ENCODE data around the gene UGCG.

Gene UGCG

GRCh38 chr9:111914749-111915424 lies 18.3 kb downstream of the UGCG start:
- CTCF ChIA-PET, result interaction anchor here (1.0 to 2.5 kb wide), 7 partner anchors 9 to 161 kb away, joined by 3 to 7 read pairs (median 4); no protein-coding TSS in a partner anchor
- DNase-seq (ENCODE audit: low read depth, low spot score), result no peak
- no peak overlapping the region for H3K4me3 ChIP-seq (ENCODE audit: low read depth, low read length)

GRCh38 chr9:111915425-111915758 lies 18.8 kb downstream of the UGCG start:
- ChIA-PET POLR2A (interaction anchor here (0.6 kb wide), 1 partner anchor 150 kb away, joined by 4 read pairs; no protein-coding TSS in a partner anchor), CTCF (interaction anchor here (1.0 to 2.5 kb wide), 6 partner anchors 9 to 160 kb away, joined by 3 to 7 read pairs (median 4); no protein-coding TSS in a partner anchor)
- no peak for TF ChIP-seq CTCF (IDR thresholded peaks at IDR 0.05; ENCODE audit: insufficient read depth, low read length, missing control alignments)

More at GRCh38 chr9:111914749-111915424, 18.3 kb downstream of the UGCG start:
- no peak for TF ChIP-seq CTCF (IDR thresholded peaks at IDR 0.05; ENCODE audit: insufficient read depth, low read length, missing control alignments)
- POLR2A ChIA-PET, result interaction anchor here (0.6 kb wide), 1 partner anchor 151 kb away, joined by 4 read pairs; no protein-coding TSS in a partner anchor

GRCh38 chr9:111916234-111916645 lies 19.6 kb downstream of the UGCG start:
- POLR2A ChIA-PET, result no interaction called here
- no peak for TF ChIP-seq CTCF (IDR thresholded peaks at IDR 0.05; ENCODE audit: insufficient read depth, low read length, missing control alignments)
- no peak for DNase-seq (ENCODE audit: low read depth, low spot score)
- CTCF ChIA-PET, result interaction anchor here (1.3 to 2.5 kb wide), 3 partner anchors 8 to 160 kb away, joined by 4 to 7 read pairs (median 5); no protein-coding TSS in a partner anchor
- no peak overlapping the region for H3K4me3 ChIP-seq (ENCODE audit: low read depth, low read length)

More at GRCh38 chr9:111915425-111915758, 18.8 kb downstream of the UGCG start:
- H3K4me3 ChIP-seq (ENCODE audit: low read depth, low read length), result no peak overlapping the region
- no peak for DNase-seq (ENCODE audit: low read depth, low spot score)

- POLR2A ChIA-PET, result no interaction called here
- no peak for DNase-seq (ENCODE audit: low read depth, low spot score)
- CTCF ChIA-PET, result interaction anchor here (2.5 kb wide), 1 partner anchor 159 kb away, joined by 5 read pairs; no protein-coding TSS in a partner anchor
- TF ChIP-seq CTCF (IDR thresholded peaks at IDR 0.05; ENCODE audit: insufficient read depth, low read length, missing control alignments), result no peak
- no peak overlapping the region for H3K4me3 ChIP-seq (ENCODE audit: low read depth, low read length)
Observed at GRCh38 chr9:111917201-111917600, 20.6 kb downstream of the UGCG start.

- H3K4me3 ChIP-seq (ENCODE audit: low read depth, low read length), result no peak overlapping the region
- CTCF ChIA-PET, result no interaction called here
- DNase-seq (ENCODE audit: low read depth, low spot score), result no peak
- no peak for TF ChIP-seq CTCF (IDR thresholded peaks at IDR 0.05; ENCODE audit: insufficient read depth, low read length, missing control alignments)
- POLR2A ChIA-PET, result no interaction called here
Observed at GRCh38 chr9:111917980-111918379, 21.4 kb downstream of the UGCG start.

- POLR2A ChIA-PET, result no interaction called here
- TF ChIP-seq CTCF (IDR thresholded peaks at IDR 0.05; ENCODE audit: insufficient read depth, low read length, missing control alignments), result no peak
- H3K4me3 ChIP-seq (ENCODE audit: low read depth, low read length), result no peak overlapping the region
- no peak for DNase-seq (ENCODE audit: low read depth, low spot score)
- CTCF ChIA-PET, result interaction anchor here (1.3 kb wide), 1 partner anchor 18 kb away, joined by 4 read pairs; no protein-coding TSS in a partner anchor
Observed at GRCh38 chr9:111919875-111920274, 23.3 kb downstream of the UGCG start.
